Skeletal muscle satellite cell (primary cell): ENCODE results near the gene UBA52.
"Not testable (repeated sequence)": the region's sequence is repeated elsewhere in the genome, so short reads cannot be mapped to it uniquely, and the experiment has no call there.

ENCODE experiments used
- H3K27me3 ChIP-seq: 2 replicates; pipeline ENCODE4 v1.7.0; 2013; ENCODE audit warnings: low read length; ENCODE audit not compliant: control insufficient read depth, insufficient read depth
- H3K36me3 ChIP-seq: 2 replicates; pipeline ENCODE4 v1.7.0; 2013; ENCODE audit warnings: mild to moderate bottlenecking, control low read depth, low read length; ENCODE audit not compliant: insufficient read depth
- H3K4me1 ChIP-seq: 2 replicates; pipeline ENCODE4 v1.7.0; 2013; ENCODE audit warnings: low read length; ENCODE audit not compliant: control insufficient read depth, insufficient read depth
- H3K4me2 ChIP-seq: 2 replicates; pipeline ENCODE4 v1.7.0; 2013; ENCODE audit warnings: mild to moderate bottlenecking, low read length
- H3K4me3 ChIP-seq: 2 replicates; pipeline ENCODE4 v1.7.0; 2013; ENCODE audit warnings: low read length
- H3K9ac ChIP-seq: 2 replicates; pipeline ENCODE4 v1.7.0; 2013; ENCODE audit warnings: mild to moderate bottlenecking, low read depth, low read length, moderate library complexity
- H3K9me3 ChIP-seq: replicated peaks from 2 replicates; pipeline ENCODE4 v1.7.0; 2013; ENCODE audit warnings: mild to moderate bottlenecking, control low read depth, low read length

UBA52 gene

GRCh38 chr19:18538115-18538514 is 33.5 kb upstream of the UBA52 start:
- Histone ChIP-seq H3K36me3 (peaks cover 52% of the 10 kb centered on the region), H3K27me3 (no peaks in the 10 kb centered on the region), H3K4me3 (no peak overlapping the region), H3K9ac (no peak overlapping the region), H3K4me2 (no peak overlapping the region), H3K4me1 (peaks cover 14% of the 10 kb centered on the region), H3K9me3 (no peaks in the 10 kb centered on the region)

GRCh38 chr19:18539372-18539771 is 32.3 kb upstream of the UBA52 start:
- H3K4me3 ChIP-seq = no peak overlapping the region
- peaks cover 52% of the 10 kb centered on the region for H3K36me3 ChIP-seq
- peaks cover 21% of the 10 kb centered on the region for H3K4me1 ChIP-seq
- H3K27me3 ChIP-seq = no peaks in the 10 kb centered on the region
- no peak overlapping the region for H3K4me2 ChIP-seq
- H3K9ac ChIP-seq = no peak overlapping the region
- no peaks in the 10 kb centered on the region for H3K9me3 ChIP-seq

- H3K9me3 ChIP-seq, H3K27me3 ChIP-seq, H3K4me2 ChIP-seq, H3K4me3 ChIP-seq, H3K9ac ChIP-seq: not testable (repeated sequence)
- Histone ChIP-seq H3K4me1 (peaks cover 21% of the 10 kb centered on the region), H3K36me3 (peaks cover 48% of the 10 kb centered on the region)
Observed at GRCh38 chr19:18540200-18540599, 31.5 kb upstream of the UBA52 start.

GRCh38 chr19:18541258-18541991 is 30.2 kb upstream of the UBA52 start:
- H3K4me2 ChIP-seq = peak overlapping the region; percentile 99
- H3K36me3 ChIP-seq = peaks cover 40% of the 10 kb centered on the region
- peak overlapping the region; percentile 86 for H3K4me3 ChIP-seq

GRCh38 chr19:18541992-18542940 is 29.4 kb upstream of the UBA52 start:
- no peaks in the 10 kb centered on the region for H3K27me3 ChIP-seq
- H3K4me1 ChIP-seq = peaks cover 21% of the 10 kb centered on the region
- H3K36me3 ChIP-seq = peaks cover 32% of the 10 kb centered on the region
- peak overlapping the region; percentile 99 for H3K4me2 ChIP-seq
- no peaks in the 10 kb centered on the region for H3K9me3 ChIP-seq
- H3K9ac ChIP-seq = peak overlapping the region; percentile 89
- peak overlapping the region; percentile 86 for H3K4me3 ChIP-seq

More at GRCh38 chr19:18541258-18541991, 30.2 kb upstream of the UBA52 start:
- H3K9me3 ChIP-seq = no peaks in the 10 kb centered on the region
- no peaks in the 10 kb centered on the region for H3K27me3 ChIP-seq
- H3K9ac ChIP-seq = peak overlapping the region; percentile 89
- peaks cover 21% of the 10 kb centered on the region for H3K4me1 ChIP-seq

- peak within 1 kb of the TSS; percentile 89 for H3K9ac ChIP-seq
- H3K4me1 ChIP-seq = peaks cover 21% of the 10 kb centered on the region
- H3K27me3 ChIP-seq = no peaks in the 10 kb centered on the region
- peak within 1 kb of the TSS; percentile 99 for H3K4me2 ChIP-seq
- peaks cover 23% of the 10 kb centered on the region for H3K36me3 ChIP-seq
- peak within 1 kb of the TSS; percentile 86 for H3K4me3 ChIP-seq
- no peaks in the 10 kb centered on the region for H3K9me3 ChIP-seq
Observed at GRCh38 chr19:18542941-18543813, 28.5 kb upstream of the UBA52 start, which contains the start of gene FKBP8. Gene FKBP8, minus strand, starts transcription at chr19:18543573. Its CDS starts 1,603 bp downstream, at chr19:18541970.

GRCh38 chr19:18543814-18544475 is 27.7 kb upstream of the UBA52 start:
- peaks cover 21% of the 10 kb centered on the region for H3K4me1 ChIP-seq
- peak overlapping the region; percentile 77 for H3K4me2 ChIP-seq
- H3K4me3 ChIP-seq = peak overlapping the region; percentile 52
- no peaks in the 10 kb centered on the region for H3K27me3 ChIP-seq
- H3K36me3 ChIP-seq = peaks cover 19% of the 10 kb centered on the region
- no peaks in the 10 kb centered on the region for H3K9me3 ChIP-seq
- peak overlapping the region; percentile 15 for H3K9ac ChIP-seq

GRCh38 chr19:18551631-18552030 is 20.0 kb upstream of the UBA52 start:
- Histone ChIP-seq H3K4me1 (no peaks in the 10 kb centered on the region), H3K9ac (no peak overlapping the region), H3K36me3 (no peaks in the 10 kb centered on the region), H3K4me3 (no peak overlapping the region), H3K4me2 (no peak overlapping the region), H3K9me3 (no peaks in the 10 kb centered on the region), H3K27me3 (no peaks in the 10 kb centered on the region)

- H3K4me3 ChIP-seq = peak within 1 kb of the TSS; percentile 93
- H3K4me2 ChIP-seq = peak within 1 kb of the TSS; percentile 97
- H3K9ac ChIP-seq = peak within 1 kb of the TSS; percentile 97
- H3K36me3 ChIP-seq = peaks cover 6% of the 10 kb centered on the region
- H3K9me3 ChIP-seq = no peaks in the 10 kb centered on the region
- no peaks in the 10 kb centered on the region for H3K27me3 ChIP-seq
- peaks cover 30% of the 10 kb centered on the region for H3K4me1 ChIP-seq
Observed at GRCh38 chr19:18557411-18558201, 14.1 kb upstream of the UBA52 start, which contains the start of gene KXD1. Gene KXD1, plus strand, starts transcription at chr19:18557870. Its CDS starts 4,187 bp downstream, at chr19:18562057.

- H3K36me3 ChIP-seq = peaks cover 9% of the 10 kb centered on the region
- peak overlapping the region; percentile 97 for H3K4me2 ChIP-seq
- H3K9ac ChIP-seq = peak overlapping the region; percentile 97
- no peaks in the 10 kb centered on the region for H3K9me3 ChIP-seq
- H3K4me1 ChIP-seq = peaks cover 32% of the 10 kb centered on the region
- no peaks in the 10 kb centered on the region for H3K27me3 ChIP-seq
- peak overlapping the region; percentile 93 for H3K4me3 ChIP-seq
Observed at GRCh38 chr19:18558202-18558555, 13.5 kb upstream of the UBA52 start.
